NCI-H460 (cell line): ENCODE measurements around the gene POU1F1. TPM values are rescaled to one million over a fixed set of nuclear protein-coding genes. Genes with fewer than 3 reads are reported as not detected.
"Not testable (repeated sequence)": the region's sequence is repeated elsewhere in the genome, so short reads cannot be mapped to it uniquely, and the experiment has no call there.

ENCODE experiments used
- DNase-seq: peaks from one replicate; pipeline ENCODE4 v3.0.0-alpha.2; 2016; ENCODE audit warnings: low read depth; ENCODE audit errors: extremely low read depth
- polyA plus RNA-seq: library from polyadenylated mRNA; depleted of rRNA; stranded (reverse); fragments of >200 nt; gene quantifications from 2 replicates; pipeline ENCODE4 v1.2.3, GENCODE V29; 2014; cell fraction: nucleus; rRNA removed
- total RNA-seq: library from RNA; depleted of rRNA; stranded (reverse); fragments of >200 nt; shearing (Covaris generic); gene quantifications from 2 replicates; pipeline ENCODE4 v1.2.3, GENCODE V29; 2014; rRNA removed

Gene POU1F1, protein sequence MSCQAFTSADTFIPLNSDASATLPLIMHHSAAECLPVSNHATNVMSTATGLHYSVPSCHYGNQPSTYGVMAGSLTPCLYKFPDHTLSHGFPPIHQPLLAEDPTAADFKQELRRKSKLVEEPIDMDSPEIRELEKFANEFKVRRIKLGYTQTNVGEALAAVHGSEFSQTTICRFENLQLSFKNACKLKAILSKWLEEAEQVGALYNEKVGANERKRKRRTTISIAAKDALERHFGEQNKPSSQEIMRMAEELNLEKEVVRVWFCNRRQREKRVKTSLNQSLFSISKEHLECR
- total RNA-seq: not detected in 2 replicates
- polyA plus RNA-seq: not detected in 2 replicates

DNA sequence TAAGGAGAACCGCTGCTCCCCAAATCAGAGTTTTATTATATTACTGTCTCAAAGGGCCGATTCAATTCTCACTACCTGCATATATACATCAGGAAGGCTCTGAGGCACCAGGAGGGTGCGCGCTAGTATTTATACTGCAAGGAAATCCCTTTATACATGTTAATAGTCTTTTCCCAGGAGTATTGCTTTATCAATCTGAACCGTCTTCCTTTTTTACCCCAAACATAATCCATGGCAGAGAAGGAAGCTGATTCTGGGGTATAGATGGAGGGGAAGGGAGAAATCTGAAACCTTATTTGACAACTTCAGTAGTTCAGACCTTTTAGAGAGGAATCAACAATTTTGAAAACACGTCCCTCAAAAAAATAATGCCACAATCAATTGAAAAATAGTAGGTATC is at the start of gene POU1F1:
TSS of gene POU1F1 (minus strand) at position 101 of the 400 bp plus-strand sequence. CDS start 122 bp downstream, outside the sequence.
- DNase-seq: no peak

DNA sequence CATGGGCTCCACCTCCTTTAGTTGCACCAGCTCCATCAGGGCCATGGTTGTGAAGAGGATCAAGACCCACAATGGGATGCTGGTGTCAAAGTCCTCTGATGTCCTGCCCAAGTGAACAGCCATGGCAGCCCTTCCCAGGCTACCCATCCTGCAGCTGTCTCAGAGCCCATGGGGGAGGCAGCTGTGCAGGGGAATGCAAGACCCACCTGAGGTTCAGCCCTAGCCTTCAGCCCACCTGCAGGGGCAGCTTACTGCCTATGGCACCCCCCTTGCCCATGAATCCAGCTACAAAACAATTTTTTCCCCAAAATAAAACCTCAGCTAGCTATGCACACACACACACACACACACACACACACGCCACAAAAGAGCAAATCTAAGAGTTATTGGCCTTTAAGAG is 48.2 kb upstream of the POU1F1 start:
- DNase-seq: no peak

- no peak for DNase-seq
Measured at GRCh38 chr3:87320756-87321626, 44.6 kb upstream of the POU1F1 start.

- no peak for DNase-seq
Measured at GRCh38 chr3:87318617-87319021, 42.2 kb upstream of the POU1F1 start.

DNA sequence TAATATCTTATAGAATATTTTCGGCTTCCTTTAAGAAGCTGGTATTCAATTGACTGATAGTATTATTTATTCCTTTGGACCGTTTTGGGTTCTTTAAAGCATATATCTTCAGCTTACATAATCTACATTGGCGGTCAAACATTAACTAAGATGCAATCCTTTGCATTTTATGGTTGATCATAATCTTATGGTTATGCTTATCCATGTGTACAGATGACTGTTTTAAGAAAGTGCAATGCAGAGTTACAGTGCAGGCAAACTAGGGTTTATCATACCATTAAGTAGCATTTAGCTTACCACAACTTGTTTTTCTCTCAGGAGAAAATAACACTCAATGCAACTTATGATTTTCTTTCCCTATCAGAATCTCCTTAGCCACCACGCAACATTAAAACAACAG is 41.4 kb upstream of the POU1F1 start:
- DNase-seq: no peak

DNA sequence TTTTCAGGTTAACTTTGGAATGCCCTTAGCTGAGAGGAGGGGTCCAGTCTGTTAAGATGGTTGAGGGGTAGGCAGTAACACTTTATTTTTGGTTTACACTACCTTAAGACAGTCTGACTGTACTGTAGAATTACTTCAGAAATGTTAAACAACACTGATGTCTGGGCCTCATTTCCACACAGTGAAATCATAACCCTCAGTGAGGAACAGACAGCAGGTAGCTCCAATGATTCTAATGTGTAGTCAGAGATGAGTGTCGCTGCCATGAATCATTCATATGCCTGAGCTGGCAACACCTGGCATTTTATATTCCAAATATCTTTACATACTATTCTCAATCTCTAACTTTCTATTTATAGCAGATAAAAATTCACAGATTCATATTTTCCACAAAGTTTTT is 37.3 kb upstream of the POU1F1 start:
- DNase-seq: no peak

DNA sequence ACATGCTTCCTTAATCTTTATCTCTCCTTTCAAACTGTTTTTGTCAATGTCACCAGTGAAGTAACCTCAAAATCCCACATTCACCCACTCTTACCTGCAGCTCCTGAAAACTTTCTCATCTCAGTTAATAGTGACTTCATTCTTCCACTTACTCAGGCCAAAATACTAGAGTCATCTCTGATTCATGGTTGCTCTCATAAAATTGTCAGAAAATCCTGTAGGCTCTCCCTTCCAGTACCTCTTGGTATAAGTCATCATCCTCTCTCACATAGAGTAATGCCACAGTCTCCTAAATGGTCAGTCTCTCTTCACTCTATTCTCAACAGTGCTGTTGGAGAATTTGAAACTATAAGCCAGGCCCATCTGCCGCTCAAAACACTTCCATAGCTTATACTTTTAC is 34.9 kb upstream of the POU1F1 start:
- DNase-seq: no peak

DNA sequence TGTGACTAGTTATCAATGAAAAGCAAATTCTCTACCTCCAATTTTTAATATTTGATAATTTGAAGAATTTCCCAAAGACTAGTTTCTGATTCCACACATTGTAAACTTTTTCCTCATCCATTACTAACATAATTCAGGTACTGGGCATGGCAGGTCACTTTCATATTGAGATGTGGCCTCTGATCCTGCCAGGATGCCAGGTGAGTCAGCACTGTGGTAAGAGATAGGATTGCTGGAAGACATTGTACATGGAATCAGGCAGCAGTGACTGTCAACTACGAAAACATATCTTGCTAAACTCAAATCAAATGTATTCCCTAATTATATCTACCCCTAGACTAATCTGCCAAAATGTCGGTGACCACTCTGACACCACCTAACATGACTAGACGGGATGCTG is 33.2 kb upstream of the POU1F1 start:
- DNase-seq: no peak

DNA sequence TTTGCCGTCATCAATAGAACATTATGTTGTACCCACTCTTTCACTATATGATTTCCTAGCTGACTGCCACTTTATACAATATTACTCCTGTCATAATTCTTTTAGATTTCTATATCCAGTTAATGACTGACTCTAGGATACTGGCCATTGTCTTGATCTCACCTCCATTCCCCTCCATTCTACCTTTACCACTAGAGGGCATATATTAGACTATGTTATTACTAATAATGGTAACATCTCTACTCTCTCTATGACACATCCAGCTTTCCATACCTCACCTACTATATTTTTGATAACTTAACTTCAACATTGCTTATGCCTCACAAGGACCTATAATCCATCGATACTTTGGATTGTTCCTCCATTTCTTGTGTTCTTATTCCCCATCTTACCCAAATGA is 31.4 kb upstream of the POU1F1 start:
- no peak for DNase-seq

DNA sequence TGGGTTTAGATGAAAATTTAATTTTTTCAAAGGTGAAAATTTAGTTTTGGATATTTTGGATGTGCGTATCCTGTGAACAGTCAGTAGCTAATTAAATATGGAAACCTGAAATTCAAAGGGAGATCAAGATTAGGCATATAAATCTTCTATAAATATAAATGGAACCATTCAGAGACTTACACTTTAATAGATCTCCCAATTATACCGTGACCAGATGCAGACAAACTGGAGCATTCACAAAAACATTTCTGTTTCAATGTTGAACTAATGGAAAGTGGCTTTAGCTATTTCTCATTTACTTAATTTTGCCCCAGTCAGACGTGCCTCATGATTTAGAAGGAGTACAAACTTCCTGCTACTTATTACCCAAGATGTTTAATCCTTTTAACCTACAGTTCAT is 29.1 kb upstream of the POU1F1 start:
- no peak for DNase-seq

DNA sequence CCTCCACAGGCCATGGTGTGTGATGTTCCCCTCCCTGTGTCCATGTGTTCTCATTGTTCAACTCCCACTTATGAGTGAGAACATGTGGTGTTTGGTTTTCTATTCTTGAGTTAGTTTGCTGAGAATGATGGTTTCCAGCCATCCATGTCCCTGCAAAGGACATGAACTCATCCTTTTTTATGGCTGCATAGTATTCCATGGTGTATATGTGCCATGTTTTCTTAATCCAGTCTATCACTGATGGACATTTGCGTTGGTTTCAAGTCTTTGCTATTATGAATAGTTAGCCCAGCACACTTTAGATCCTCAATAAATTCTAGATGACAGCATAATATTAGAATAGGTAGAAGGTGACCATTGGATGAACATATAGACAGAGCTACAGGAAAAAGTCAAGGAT is 28.6 kb upstream of the POU1F1 start:
- DNase-seq: not testable (repeated sequence)

- peak; percentile 45 for DNase-seq
Measured at GRCh38 chr3:87298111-87298718, 21.8 kb upstream of the POU1F1 start.

GRCh38 chr3:87288446-87288845 is 12.1 kb upstream of the POU1F1 start:
- DNase-seq: no peak

- no peak for DNase-seq
Measured at GRCh38 chr3:87287011-87287410, 10.6 kb upstream of the POU1F1 start.

GRCh38 chr3:87272718-87273341 is 3.6 kb downstream of the POU1F1 start:
- no peak for DNase-seq

DNA sequence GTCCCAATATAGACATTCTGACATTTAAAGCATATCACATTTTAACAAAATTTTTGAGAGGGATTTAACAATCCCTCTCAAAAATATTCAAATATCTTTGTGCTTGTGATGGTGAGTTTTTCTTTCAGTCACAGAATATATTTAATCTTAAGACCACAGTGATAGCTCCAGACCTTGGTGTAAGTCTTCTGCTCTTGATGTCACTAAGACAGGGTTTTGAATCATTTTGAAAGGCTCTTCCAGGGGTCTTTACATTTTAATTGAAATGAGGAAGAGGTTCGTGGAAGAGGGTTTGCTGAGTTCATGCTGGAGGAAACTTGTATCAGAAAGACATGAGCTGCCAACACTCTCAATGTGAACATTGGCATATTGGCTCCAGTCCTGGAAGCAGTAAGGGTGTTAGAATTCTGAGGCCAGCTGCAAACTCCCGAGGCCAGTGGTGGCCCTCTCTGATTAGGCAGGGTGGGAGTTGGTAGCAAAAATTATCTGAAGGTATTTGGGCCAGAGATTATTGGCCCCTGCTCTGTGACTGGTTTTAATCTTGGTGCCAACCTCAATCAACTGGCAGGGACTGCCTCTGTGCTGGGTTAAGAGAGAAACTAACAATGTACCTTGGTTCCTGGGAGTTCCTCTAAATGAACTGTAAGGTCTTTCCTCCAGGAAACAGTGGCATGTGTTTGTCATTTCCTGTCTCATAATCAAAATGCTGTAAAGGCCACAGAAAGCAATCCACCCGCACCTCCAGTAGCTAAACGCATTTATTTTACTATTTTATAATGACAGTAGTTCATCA is 5.3 kb downstream of the POU1F1 start:
- DNase-seq: no peak

- DNase-seq: no peak
Measured at GRCh38 chr3:87269723-87270122, 6.7 kb downstream of the POU1F1 start.

DNA sequence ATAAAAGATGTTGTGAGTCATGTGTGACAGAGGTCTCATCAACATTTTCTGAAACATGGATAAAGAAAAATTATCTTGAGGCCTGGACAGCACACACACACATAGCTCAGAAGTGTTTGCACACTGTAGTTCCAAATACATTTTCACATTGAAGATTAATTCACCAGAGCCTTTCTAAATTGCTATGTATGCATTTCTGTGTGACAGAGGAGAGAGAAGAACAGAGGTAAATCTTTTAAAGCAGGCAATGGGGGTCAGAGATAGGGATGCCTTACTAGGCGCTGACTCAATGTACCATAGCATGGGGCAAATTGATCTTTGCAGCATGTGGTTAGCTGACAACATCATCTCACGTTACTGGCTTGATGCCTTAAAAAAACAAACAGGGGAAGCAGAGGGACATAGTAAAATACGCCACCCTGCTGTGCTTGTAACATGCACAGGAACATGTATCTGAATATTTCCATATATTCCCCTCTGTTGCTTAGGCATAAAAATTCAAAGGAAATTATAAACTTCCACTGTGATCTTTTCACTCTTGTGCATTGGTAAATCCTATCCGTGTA is 7.7 kb downstream of the POU1F1 start:
- no peak for DNase-seq

GRCh38 chr3:87267953-87268645 is 8.3 kb downstream of the POU1F1 start:
- DNase-seq: no peak
